Natural killer cell (primary cell): Measurements from ENCODE around the gene AP5M1. TPM values are rescaled to one million over a fixed set of nuclear protein-coding genes. Genes with fewer than 3 reads are reported as not detected.

ENCODE experiments used
- ATAC-seq, 3 donors: fragments of 150-1000 bp in 2 of 3; fragments of 200-7000 bp in 1 of 3; cut with Tn5 transposase; 1 replicate in 1 of 3; 2 replicates in 2 of 3; pipeline ENCODE4 v1.10.0; 2021; ENCODE audit warnings: mild to moderate bottlenecking in 2 of 3, moderate library complexity in 2 of 3
- DNase-seq, 2 donors: peaks; one replicate each; pipeline versions ENCODE4 v3.0.0 to v3.0.0-alpha.2; 2013 to 2021; ENCODE audit warnings: mixed read lengths in 1 of 2
- H3K27ac ChIP-seq: one replicate; pipeline ENCODE4 v1.5.1; 2013; ENCODE audit warnings: mild to moderate bottlenecking, low read length
- H3K27me3 ChIP-seq: one replicate; pipeline ENCODE4 v1.6.1; 2013; ENCODE audit warnings: low read length; ENCODE audit not compliant: control insufficient read depth, insufficient read depth
- H3K36me3 ChIP-seq: one replicate; pipeline ENCODE4 v1.6.1; 2013; ENCODE audit warnings: low read length; ENCODE audit not compliant: control insufficient read depth, insufficient read depth
- H3K4me1 ChIP-seq: one replicate; pipeline ENCODE4 v1.6.1; 2013; ENCODE audit warnings: low read length; ENCODE audit not compliant: control insufficient read depth, insufficient read depth
- H3K4me3 ChIP-seq: one replicate; pipeline ENCODE4 v1.5.1; 2013; ENCODE audit warnings: low read length
- H3K9me3 ChIP-seq: one replicate; pipeline ENCODE4 v1.6.1; 2013; ENCODE audit warnings: low read length; ENCODE audit not compliant: control insufficient read depth, insufficient read depth
- H3K27ac Mint-ChIP-seq, 2 donors: one replicate each; pipeline ENCODE4 v1.8.0; 2022; ENCODE audit warnings: mild to moderate bottlenecking in 2 of 2, mixed read lengths in 2 of 2, moderate library complexity in 1 of 2
- H3K27me3 Mint-ChIP-seq, 2 donors: one replicate each; pipeline ENCODE4 v1.8.0; 2022; ENCODE audit warnings: low read depth in 2 of 2, mixed read lengths in 2 of 2
- H3K36me3 Mint-ChIP-seq: one replicate; pipeline ENCODE4 v1.8.0; 2022; ENCODE audit warnings: mixed read lengths
- H3K4me1 Mint-ChIP-seq, 2 donors: one replicate each; pipeline ENCODE4 v1.8.0; 2022; ENCODE audit warnings: mixed read lengths in 2 of 2
- H3K4me3 Mint-ChIP-seq: one replicate; pipeline ENCODE4 v1.8.0; 2022; ENCODE audit warnings: mild to moderate bottlenecking, moderate library complexity, mixed read lengths
- H3K9me3 Mint-ChIP-seq, 2 donors: one replicate each; pipeline ENCODE4 v1.8.0; 2022; ENCODE audit warnings: mixed read lengths in 2 of 2
- CTCF ChIP-seq: fragments of 200-600 bp; IDR thresholded peaks from one replicate; pipeline ENCODE4 v1.8.0; 2022; ENCODE audit warnings: antibody characterized with exemption
- WGBS: methylation state at CpG from one replicate; pipeline ENCODE4 v1.1.7; 2013; ENCODE audit warnings: missing lambda C conversion rate; ENCODE audit not compliant: insufficient coverage; 5-methylcytosine and 5-hydroxymethylcytosine counted together
- intact Hi-C: fragments of 100-400 bp; cut with micrococcal nuclease; formaldehyde crosslinking; loops from one replicate; pipeline ENCODE4 v1.14.2; 2022
- total RNA-seq, 4 donors: library from RNA; stranded (reverse); fragments of 120-200 nt in 1 of 4; gene quantifications; one replicate each; pipeline versions ENCODE4 v1.2.3 to v1.2.4, GENCODE V29; 2013 to 2022

The AP5M1 gene
- total RNA-seq, 3 donors from 2014 or later (not counting 1 experiment from before 2014, with no cell fraction given) = 46.3 to 64.2 (median 48.8) TPM

DNA sequence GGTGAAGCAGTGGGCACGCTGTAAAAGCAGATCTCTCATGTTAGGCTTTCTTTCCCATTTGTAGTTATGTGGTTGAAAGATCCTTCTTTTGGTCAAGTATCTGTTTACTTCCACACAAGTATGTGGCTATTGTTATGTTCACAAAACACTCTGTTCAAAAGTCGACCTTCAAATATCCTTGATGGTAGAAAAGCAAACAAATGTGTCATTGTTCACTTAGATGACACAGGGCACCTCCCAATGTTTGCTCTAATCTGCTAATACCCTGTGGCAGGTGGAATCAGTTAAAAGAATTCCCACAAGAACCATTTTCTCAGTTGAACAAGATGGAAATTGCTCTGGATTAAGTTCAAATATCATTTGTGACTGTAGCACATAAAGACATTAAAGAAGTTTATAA lies 78.0 kb downstream of the AP5M1 start:
- Histone ChIP-seq H3K4me3 (no peak overlapping the region), H3K27ac (no peak overlapping the region), H3K36me3 (no peaks in the 10 kb centered on the region), H3K4me1 (no peaks in the 10 kb centered on the region), H3K9me3 (no peaks in the 10 kb centered on the region), H3K27me3 (peaks cover 5% of the 10 kb centered on the region)
- H3K27me3 Mint-ChIP-seq = peaks cover 11 to 23% of the 10 kb centered on the region in 2 donors
- H3K4me1 Mint-ChIP-seq = no peaks in the 10 kb centered on the region
- intact Hi-C loops = no loop called here
- WGBS = 72% methylated on average over 2 of the region's 2 CpGs
- TF ChIP-seq CTCF = no peak
- no peak overlapping the region for H3K27ac Mint-ChIP-seq
- no peaks in the 10 kb centered on the region for H3K36me3 Mint-ChIP-seq
- DNase-seq = no peak
- H3K4me3 Mint-ChIP-seq = no peak overlapping the region
- no peak for ATAC-seq
- H3K9me3 Mint-ChIP-seq = peaks cover 2 to 4% of the 10 kb centered on the region in 2 donors

Other genes starting within 250 kb of the AP5M1 start
- gene EXOC5, start 66 bp upstream of the AP5M1 start, total RNA-seq = 10 to 100 TPM; 37.1 to 42.0 (median 41.7) TPM
- 10 to 100 TPM; 17.1 to 32.6 (median 24.0) TPM for gene NAA30, start 121.6 kb downstream of the AP5M1 start, total RNA-seq
- gene CCDC198, start 224.9 kb downstream of the AP5M1 start, total RNA-seq = not detected